ENCODE results near the gene HTRA2. TPM values are rescaled to one million over a fixed set of nuclear protein-coding genes. Genes with fewer than 3 reads are reported as not detected.

The HTRA2 gene
- total and polyA plus RNA-seq, 9 of the 15 experiments (the other 6 are each of a cell fraction or from before 2014, with no cell fraction given): 54.2 to 71.2 (median 65.8) TPM

- no peak for FAIRE-seq
- no peak overlapping the region for H3K27ac ChIP-seq (ENCODE audit: extremely low read depth, low read depth, low read length)
- TF ChIP-seq ESRRA (IDR thresholded peaks at IDR 0.05; ENCODE audit: borderline replicate concordance, low read depth) (no peak), GATA2 (CRISPR knock-in tag; IDR thresholded peaks at IDR 0.05) (peak; percentile 27; the same call in 1 of the 2 replicates), HEY1 (CRISPR knock-in tag; IDR thresholded peaks at IDR 0.05; ENCODE audit: borderline replicate concordance) (no peak), FOXK1 (CRISPR knock-in tag; IDR thresholded peaks at IDR 0.05; ENCODE audit: borderline replicate concordance) (no peak), POLR3A (IDR thresholded peaks at IDR 0.05; ENCODE audit: borderline replicate concordance, extremely low read depth, insufficient read depth, insufficient read length) (no peak), ELF1 (tag; IDR thresholded peaks at IDR 0.05) (no peak)
- TF ChIP-seq, protein P1, sequence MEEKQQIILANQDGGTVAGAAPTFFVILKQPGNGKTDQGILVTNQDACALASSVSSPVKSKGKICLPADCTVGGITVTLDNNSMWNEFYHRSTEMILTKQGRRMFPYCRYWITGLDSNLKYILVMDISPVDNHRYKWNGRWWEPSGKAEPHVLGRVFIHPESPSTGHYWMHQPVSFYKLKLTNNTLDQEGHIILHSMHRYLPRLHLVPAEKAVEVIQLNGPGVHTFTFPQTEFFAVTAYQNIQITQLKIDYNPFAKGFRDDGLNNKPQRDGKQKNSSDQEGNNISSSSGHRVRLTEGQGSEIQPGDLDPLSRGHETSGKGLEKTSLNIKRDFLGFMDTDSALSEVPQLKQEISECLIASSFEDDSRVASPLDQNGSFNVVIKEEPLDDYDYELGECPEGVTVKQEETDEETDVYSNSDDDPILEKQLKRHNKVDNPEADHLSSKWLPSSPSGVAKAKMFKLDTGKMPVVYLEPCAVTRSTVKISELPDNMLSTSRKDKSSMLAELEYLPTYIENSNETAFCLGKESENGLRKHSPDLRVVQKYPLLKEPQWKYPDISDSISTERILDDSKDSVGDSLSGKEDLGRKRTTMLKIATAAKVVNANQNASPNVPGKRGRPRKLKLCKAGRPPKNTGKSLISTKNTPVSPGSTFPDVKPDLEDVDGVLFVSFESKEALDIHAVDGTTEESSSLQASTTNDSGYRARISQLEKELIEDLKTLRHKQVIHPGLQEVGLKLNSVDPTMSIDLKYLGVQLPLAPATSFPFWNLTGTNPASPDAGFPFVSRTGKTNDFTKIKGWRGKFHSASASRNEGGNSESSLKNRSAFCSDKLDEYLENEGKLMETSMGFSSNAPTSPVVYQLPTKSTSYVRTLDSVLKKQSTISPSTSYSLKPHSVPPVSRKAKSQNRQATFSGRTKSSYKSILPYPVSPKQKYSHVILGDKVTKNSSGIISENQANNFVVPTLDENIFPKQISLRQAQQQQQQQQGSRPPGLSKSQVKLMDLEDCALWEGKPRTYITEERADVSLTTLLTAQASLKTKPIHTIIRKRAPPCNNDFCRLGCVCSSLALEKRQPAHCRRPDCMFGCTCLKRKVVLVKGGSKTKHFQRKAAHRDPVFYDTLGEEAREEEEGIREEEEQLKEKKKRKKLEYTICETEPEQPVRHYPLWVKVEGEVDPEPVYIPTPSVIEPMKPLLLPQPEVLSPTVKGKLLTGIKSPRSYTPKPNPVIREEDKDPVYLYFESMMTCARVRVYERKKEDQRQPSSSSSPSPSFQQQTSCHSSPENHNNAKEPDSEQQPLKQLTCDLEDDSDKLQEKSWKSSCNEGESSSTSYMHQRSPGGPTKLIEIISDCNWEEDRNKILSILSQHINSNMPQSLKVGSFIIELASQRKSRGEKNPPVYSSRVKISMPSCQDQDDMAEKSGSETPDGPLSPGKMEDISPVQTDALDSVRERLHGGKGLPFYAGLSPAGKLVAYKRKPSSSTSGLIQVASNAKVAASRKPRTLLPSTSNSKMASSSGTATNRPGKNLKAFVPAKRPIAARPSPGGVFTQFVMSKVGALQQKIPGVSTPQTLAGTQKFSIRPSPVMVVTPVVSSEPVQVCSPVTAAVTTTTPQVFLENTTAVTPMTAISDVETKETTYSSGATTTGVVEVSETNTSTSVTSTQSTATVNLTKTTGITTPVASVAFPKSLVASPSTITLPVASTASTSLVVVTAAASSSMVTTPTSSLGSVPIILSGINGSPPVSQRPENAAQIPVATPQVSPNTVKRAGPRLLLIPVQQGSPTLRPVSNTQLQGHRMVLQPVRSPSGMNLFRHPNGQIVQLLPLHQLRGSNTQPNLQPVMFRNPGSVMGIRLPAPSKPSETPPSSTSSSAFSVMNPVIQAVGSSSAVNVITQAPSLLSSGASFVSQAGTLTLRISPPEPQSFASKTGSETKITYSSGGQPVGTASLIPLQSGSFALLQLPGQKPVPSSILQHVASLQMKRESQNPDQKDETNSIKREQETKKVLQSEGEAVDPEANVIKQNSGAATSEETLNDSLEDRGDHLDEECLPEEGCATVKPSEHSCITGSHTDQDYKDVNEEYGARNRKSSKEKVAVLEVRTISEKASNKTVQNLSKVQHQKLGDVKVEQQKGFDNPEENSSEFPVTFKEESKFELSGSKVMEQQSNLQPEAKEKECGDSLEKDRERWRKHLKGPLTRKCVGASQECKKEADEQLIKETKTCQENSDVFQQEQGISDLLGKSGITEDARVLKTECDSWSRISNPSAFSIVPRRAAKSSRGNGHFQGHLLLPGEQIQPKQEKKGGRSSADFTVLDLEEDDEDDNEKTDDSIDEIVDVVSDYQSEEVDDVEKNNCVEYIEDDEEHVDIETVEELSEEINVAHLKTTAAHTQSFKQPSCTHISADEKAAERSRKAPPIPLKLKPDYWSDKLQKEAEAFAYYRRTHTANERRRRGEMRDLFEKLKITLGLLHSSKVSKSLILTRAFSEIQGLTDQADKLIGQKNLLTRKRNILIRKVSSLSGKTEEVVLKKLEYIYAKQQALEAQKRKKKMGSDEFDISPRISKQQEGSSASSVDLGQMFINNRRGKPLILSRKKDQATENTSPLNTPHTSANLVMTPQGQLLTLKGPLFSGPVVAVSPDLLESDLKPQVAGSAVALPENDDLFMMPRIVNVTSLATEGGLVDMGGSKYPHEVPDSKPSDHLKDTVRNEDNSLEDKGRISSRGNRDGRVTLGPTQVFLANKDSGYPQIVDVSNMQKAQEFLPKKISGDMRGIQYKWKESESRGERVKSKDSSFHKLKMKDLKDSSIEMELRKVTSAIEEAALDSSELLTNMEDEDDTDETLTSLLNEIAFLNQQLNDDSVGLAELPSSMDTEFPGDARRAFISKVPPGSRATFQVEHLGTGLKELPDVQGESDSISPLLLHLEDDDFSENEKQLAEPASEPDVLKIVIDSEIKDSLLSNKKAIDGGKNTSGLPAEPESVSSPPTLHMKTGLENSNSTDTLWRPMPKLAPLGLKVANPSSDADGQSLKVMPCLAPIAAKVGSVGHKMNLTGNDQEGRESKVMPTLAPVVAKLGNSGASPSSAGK (IDR thresholded peaks at IDR 0.05): 0 out of 2 replicates have a peak, but pooled peaks have one; percentile 20
- TF ChIP-seq, protein P2, sequence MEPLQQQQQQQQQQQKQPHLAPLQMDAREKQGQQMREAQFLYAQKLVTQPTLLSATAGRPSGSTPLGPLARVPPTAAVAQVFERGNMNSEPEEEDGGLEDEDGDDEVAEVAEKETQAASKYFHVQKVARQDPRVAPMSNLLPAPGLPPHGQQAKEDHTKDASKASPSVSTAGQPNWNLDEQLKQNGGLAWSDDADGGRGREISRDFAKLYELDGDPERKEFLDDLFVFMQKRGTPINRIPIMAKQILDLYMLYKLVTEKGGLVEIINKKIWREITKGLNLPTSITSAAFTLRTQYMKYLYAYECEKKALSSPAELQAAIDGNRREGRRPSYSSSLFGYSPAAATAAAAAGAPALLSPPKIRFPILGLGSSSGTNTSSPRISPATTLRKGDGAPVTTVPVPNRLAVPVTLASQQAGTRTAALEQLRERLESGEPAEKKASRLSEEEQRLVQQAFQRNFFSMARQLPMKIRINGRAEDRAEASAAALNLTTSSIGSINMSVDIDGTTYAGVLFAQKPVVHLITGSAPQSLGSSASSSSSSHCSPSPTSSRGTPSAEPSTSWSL (CRISPR knock-in tag; IDR thresholded peaks at IDR 0.05; ENCODE audit: borderline replicate concordance): no peak
Measured at GRCh38 chr2:74576211-74576862, 46.6 kb downstream of the HTRA2 start.

More at GRCh38 chr2:74576211-74576862, 46.6 kb downstream of the HTRA2 start:
- Histone ChIP-seq H3K9me1 (ENCODE audit: control insufficient read depth, insufficient read depth, low read length) (no peaks in the 10 kb centered on the region), H3K27me3 (ENCODE audit: control insufficient read depth in 2 of 2, insufficient read depth in 2 of 2, low read length in 2 of 2) (no peaks in the 10 kb centered on the region), H3K4me2 (ENCODE audit: insufficient read depth, low read length) (no peak overlapping the region; the same call in 1 of the 2 replicates), H3K4me1 (replicated peaks in 1 of 2; ENCODE audit: control insufficient read depth in 2 of 2, insufficient read depth in 2 of 2, low read length in 2 of 2) (peaks cover 0 to 42% of the 10 kb centered on the region in 2 experiments; a peak in 4 of 5 replicates), H3K79me2 (ENCODE audit: control insufficient read depth, insufficient read depth, low read length) (no peaks in the 10 kb centered on the region), H3K9ac (ENCODE audit: insufficient read depth in 1 of 2, low read depth in 2 of 2, low read length in 2 of 2) (no peak overlapping the region), H2AFZ (ENCODE audit: low read depth, low read length) (peak overlapping the region; percentile 67), H3K36me3 (ENCODE audit: control insufficient read depth, insufficient read depth, low read length) (no peaks in the 10 kb centered on the region), H3K4me3 (no peak overlapping the region), H4K20me1 (replicated peaks; ENCODE audit: control insufficient read depth, insufficient read depth, low read length) (no peaks in the 10 kb centered on the region), H3K9me3 (replicated peaks; ENCODE audit: control insufficient read depth, insufficient read depth, low read depth, low read length) (no peaks in the 10 kb centered on the region)
- ChIA-PET POLR2A (interaction anchor here (0.5 to 2.8 kb wide), 12 partner anchors 9 to 797 kb away, joined by 3 to 13 read pairs (median 3); partner anchors contain the start of genes AUP1, CCDC142, HTRA2 and TTC31), CTCF (ENCODE audit: low intra/inter-chr PET ratio) (no interaction called here)
- DNase-seq (ENCODE audit: extremely low read depth in 1 of 4, low spot score in 3 of 4): peak in 1 of 4 experiments; percentile 24
- no peak; the same call in 2 of the 3 replicates for ATAC-seq
- 44% methylated on average over 7 of the region's 7 CpGs for WGBS (ENCODE audit: insufficient coverage, low coverage, missing lambda C conversion rate)
- intact Hi-C loops (cut with micrococcal nuclease) (no loop called here), in situ Hi-C loops (cut with MboI) (no loop called here)
- no TSS peak for BruUV-seq (replicated peaks)

All from K562 (cell line).